Measurements from ENCODE around the gene GPHN. TPM values are rescaled to one million over a fixed set of nuclear protein-coding genes. Genes with fewer than 3 reads are reported as not detected.

GPHN gene
- 9.1 to 13.9 TPM (median 11.9 TPM) in 5 replicates for total RNA-seq (2022; extraction: Qiagen RNA extraction)

DNA sequence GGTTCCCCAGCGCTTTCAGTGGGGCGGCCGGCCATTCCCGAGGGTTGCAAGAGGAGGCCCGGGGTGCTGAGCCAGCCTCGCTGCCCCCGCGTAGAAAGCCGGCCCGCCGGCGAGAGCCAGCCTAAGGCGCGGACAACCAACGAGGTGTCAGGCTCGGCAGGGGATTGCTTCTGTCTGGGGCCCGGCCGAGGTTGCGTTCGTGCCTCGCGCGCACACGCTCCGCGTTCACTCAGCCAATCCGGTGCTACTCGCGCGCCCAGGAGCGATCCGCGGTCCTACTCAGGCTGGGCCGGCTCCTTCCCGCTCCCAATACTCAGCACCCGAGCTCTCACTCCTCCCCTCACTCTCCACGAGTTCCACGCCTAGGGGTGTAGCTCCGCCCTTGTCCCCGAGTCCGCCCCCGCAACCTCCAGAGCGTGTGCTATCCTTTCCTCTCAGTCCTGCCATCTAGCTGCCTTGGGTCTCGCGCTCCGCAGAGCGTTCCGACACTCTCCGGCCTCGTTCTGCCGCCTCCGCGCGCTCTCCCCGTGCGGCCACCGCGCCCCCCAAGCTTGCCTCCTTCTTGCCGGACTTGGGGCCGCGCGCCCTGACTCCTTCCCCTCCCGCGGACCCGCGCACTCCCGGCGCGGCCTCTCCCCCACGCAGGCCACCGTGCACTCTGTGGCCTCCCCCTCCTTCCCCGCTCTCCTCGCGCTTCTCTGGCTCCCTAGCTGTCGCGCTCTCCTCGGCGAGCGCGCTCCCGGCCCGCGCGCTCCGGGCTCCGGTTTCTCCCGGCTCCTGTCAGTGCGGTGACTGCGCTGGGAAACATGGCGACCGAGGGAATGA lies at the start of gene GPHN:
Gene GPHN (plus strand): TSS at position 426 of the 825 bp plus-strand sequence.

DNA sequence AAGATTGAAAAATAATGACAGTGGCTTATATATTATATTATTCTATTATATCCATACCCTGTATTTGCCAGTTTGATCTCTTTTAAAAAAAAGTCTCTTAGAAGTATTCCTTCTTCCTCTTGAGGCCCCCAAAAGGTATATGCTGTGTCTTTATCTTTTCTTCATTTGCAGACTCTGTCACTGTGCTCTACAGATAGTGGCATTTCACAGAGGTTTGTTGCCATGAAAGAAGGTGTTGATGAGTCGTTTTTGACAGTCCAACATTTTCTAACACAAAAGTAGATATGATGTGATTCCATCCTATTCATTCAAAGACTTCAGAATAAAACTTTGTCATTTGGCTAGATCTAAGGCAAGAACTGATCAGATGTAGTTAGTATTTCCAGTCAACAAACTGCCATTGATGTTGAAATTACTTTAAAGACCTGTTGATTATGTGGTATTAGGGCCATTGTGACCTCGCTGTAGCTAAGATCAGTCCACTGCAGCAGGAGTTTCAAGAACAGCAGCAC lies 22.0 kb upstream of the GPHN start, which contains the start of gene CCDC196:
Gene CCDC196 (plus strand): TSS at position 462 of the 512 bp plus-strand sequence. CDS start 132 bp downstream, outside the sequence.

Other genes starting within 250 kb of the GPHN start
- not detected in 5 replicates for gene CCDC196, start 21.8 kb upstream of the GPHN start, total RNA-seq (2022; extraction: Qiagen RNA extraction)